Activated CD4-positive, alpha-beta T cell treated with anti-CD3 and anti-CD28 coated beads for 36 hours (primary cell): ENCODE measurements around the gene COL13A1. TPM values are rescaled to one million over a fixed set of nuclear protein-coding genes. Genes with fewer than 3 reads are reported as not detected.
A peak's percentile ranks its signal among the peaks of the same experiment; 100 is the strongest.

Experiments
- ATAC-seq: fragments of 200-7000 bp; cut with Tn5 transposase; one replicate; pipeline ENCODE4 v1.10.0; 2021; ENCODE audit warnings: mild to moderate bottlenecking, moderate library complexity
- CTCF ChIA-PET: fragments of 350-600 bp; sonication (Branson Sonifier 250); formaldehyde crosslinking; loops from one replicate; lab custom pipeline; 2021; ENCODE audit warnings: antibody characterized with exemption; lab: Charles Lee
- POLR2A ChIA-PET: fragments of 350-600 bp; sonication (Branson Sonifier 250); formaldehyde crosslinking; loops from one replicate; lab custom pipeline; 2021; ENCODE audit warnings: antibody characterized with exemption, inconsistent platforms; lab: Charles Lee
- DNase-seq: peaks from one replicate; pipeline ENCODE4 v3.0.0-alpha.2; 2020
- H3K27ac Mint-ChIP-seq: one replicate; pipeline ENCODE4 v1.8.0; 2021; ENCODE audit warnings: mixed read lengths
- H3K27me3 Mint-ChIP-seq: one replicate; pipeline ENCODE4 v1.8.0; 2021; ENCODE audit warnings: mixed read lengths
- H3K36me3 Mint-ChIP-seq: one replicate; pipeline ENCODE4 v1.8.0; 2021; ENCODE audit warnings: low read depth, mixed read lengths
- H3K4me1 Mint-ChIP-seq: one replicate; pipeline ENCODE4 v1.8.0; 2021; ENCODE audit warnings: mixed read lengths
- H3K4me3 Mint-ChIP-seq: one replicate; pipeline ENCODE4 v1.8.0; 2021; ENCODE audit warnings: mild to moderate bottlenecking, moderate library complexity, mixed read lengths
- H3K9me3 Mint-ChIP-seq: one replicate; pipeline ENCODE4 v1.8.0; 2021; ENCODE audit warnings: low read depth, mixed read lengths
- intact Hi-C, 2 experiments: fragments of 100-400 bp; cut with DNase I in 1 of 2; cut with micrococcal nuclease in 1 of 2; formaldehyde crosslinking; loops; one replicate each; pipeline versions ENCODE4 v1.14.2 to v1.15.1; 2022 to 2024; cut with DNase I, micrococcal nuclease
- total RNA-seq, 2 experiments: library from RNA; stranded (reverse); gene quantifications; one replicate each; pipeline ENCODE4 v1.2.3, GENCODE V29; 2021

Gene COL13A1
- total RNA-seq, 2 experiments from 2014 or later: not detected

- no peaks in the 10 kb centered on the region for H3K36me3 Mint-ChIP-seq
- no peak overlapping the region for H3K4me3 Mint-ChIP-seq
- POLR2A ChIA-PET: no interaction called here
- DNase-seq (no peak), ATAC-seq (no peak)
- peaks cover 5% of the 10 kb centered on the region for H3K27me3 Mint-ChIP-seq
- H3K4me1 Mint-ChIP-seq: peaks cover 11% of the 10 kb centered on the region
- intact Hi-C loops: no loop called here
- no peaks in the 10 kb centered on the region for H3K9me3 Mint-ChIP-seq
- H3K27ac Mint-ChIP-seq: no peak overlapping the region
- CTCF ChIA-PET: interaction anchor here (0.6 to 1.1 kb wide), 4 partner anchors 17 to 74 kb away, joined by 3 to 6 read pairs (median 3); no protein-coding TSS in a partner anchor
Observed at GRCh38 chr10:69838418-69838817, 36.7 kb downstream of the COL13A1 start.

GRCh38 chr10:69838853-69839252 lies 37.1 kb downstream of the COL13A1 start:
- no peaks in the 10 kb centered on the region for H3K36me3 Mint-ChIP-seq
- ATAC-seq: no peak
- H3K9me3 Mint-ChIP-seq: no peaks in the 10 kb centered on the region
- CTCF ChIA-PET: interaction anchor here (0.6 to 1.0 kb wide), 2 partner anchors 17 to 30 kb away, joined by 3 read pairs; no protein-coding TSS in a partner anchor
- no peak for DNase-seq
- H3K4me3 Mint-ChIP-seq: no peak overlapping the region
- H3K4me1 Mint-ChIP-seq: peaks cover 11% of the 10 kb centered on the region
- POLR2A ChIA-PET: no interaction called here
- peaks cover 6% of the 10 kb centered on the region for H3K27me3 Mint-ChIP-seq
- no peak overlapping the region for H3K27ac Mint-ChIP-seq
- intact Hi-C loops: no loop called here

GRCh38 chr10:69839696-69840345 lies 38.1 kb downstream of the COL13A1 start:
- Mint-ChIP-seq H3K36me3 (no peaks in the 10 kb centered on the region), H3K9me3 (no peaks in the 10 kb centered on the region), H3K4me1 (peaks cover 11% of the 10 kb centered on the region), H3K27ac (no peak overlapping the region), H3K4me3 (no peak overlapping the region), H3K27me3 (peaks cover 9% of the 10 kb centered on the region)
- intact Hi-C loops: no loop called here
- DNase-seq (no peak), ATAC-seq (no peak)
- CTCF ChIA-PET: no interaction called here
- POLR2A ChIA-PET: no interaction called here

DNA sequence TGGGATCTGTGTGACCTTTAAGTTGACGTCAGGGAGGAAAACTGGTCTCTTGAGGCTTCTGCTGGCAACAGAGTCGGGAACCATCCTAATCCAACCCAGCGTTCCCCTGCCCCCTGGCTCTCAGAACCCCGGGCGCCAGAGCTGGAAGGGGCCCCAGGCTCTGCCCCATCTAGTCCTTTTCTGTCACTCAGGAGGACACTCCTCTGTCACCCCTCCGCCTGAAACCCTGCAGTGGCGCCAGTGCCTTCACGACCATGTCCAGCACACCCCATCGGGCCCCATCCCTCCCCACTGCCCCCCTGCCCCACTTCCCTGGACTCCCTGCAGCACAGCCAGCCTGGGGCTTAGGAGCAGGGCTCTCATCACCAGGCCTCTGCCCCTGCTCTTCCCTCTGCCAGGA lies 39.1 kb downstream of the COL13A1 start:
- POLR2A ChIA-PET: no interaction called here
- H3K4me1 Mint-ChIP-seq: peaks cover 11% of the 10 kb centered on the region
- no peak for ATAC-seq

GRCh38 chr10:69842020-69842419 lies 40.3 kb downstream of the COL13A1 start:
- Mint-ChIP-seq H3K4me1 (peaks cover 11% of the 10 kb centered on the region), H3K9me3 (no peaks in the 10 kb centered on the region), H3K27ac (no peak overlapping the region), H3K4me3 (no peak overlapping the region), H3K36me3 (no peaks in the 10 kb centered on the region), H3K27me3 (peaks cover 13% of the 10 kb centered on the region)
- peak; percentile 90 for ATAC-seq
- CTCF ChIA-PET: interaction anchor here (0.6 to 1.6 kb wide), 3 partner anchors 27 to 810 kb away, joined by 3 to 5 read pairs (median 4); no protein-coding TSS in a partner anchor
- peak; percentile 41 for DNase-seq
- POLR2A ChIA-PET: no interaction called here
- intact Hi-C loops: no loop called here

More for the DNA sequence above, 39.1 kb downstream of the COL13A1 start:
- Mint-ChIP-seq H3K27me3 (peaks cover 9% of the 10 kb centered on the region), H3K9me3 (no peaks in the 10 kb centered on the region), H3K27ac (no peak overlapping the region), H3K4me3 (no peak overlapping the region), H3K36me3 (no peaks in the 10 kb centered on the region)
- intact Hi-C loops: no loop called here
- CTCF ChIA-PET: interaction anchor here (1.6 kb wide), 1 partner anchor 74 kb away, joined by 4 read pairs; no protein-coding TSS in a partner anchor
- no peak for DNase-seq

GRCh38 chr10:69842882-69843281 lies 41.2 kb downstream of the COL13A1 start:
- intact Hi-C loops: no loop called here
- Mint-ChIP-seq H3K4me1 (peaks cover 11% of the 10 kb centered on the region), H3K4me3 (no peak overlapping the region), H3K27ac (no peak overlapping the region), H3K36me3 (no peaks in the 10 kb centered on the region), H3K9me3 (no peaks in the 10 kb centered on the region), H3K27me3 (peaks cover 14% of the 10 kb centered on the region)
- DNase-seq: no peak
- ATAC-seq: no peak
- ChIA-PET CTCF (no interaction called here), POLR2A (no interaction called here)

DNA sequence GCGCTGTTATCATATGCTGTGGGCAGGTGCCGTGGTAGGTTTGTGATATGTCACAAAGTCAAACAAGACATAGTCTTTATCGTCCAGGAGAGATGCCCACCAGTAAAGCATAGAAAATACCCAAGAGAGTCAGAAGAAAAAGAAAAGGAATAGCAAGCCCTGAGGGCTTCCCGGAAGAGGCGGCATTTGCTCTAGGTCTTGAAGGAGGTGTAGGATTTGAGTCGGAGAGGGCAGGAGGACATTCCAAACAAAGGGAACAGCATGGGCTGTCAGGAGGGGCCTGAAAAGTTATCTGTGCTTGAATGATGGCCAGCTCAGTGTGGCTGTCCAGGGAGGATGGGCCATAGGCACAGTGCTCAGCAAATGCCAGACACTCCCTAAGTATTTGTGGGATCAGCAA lies 42.2 kb downstream of the COL13A1 start:
- H3K4me3 Mint-ChIP-seq: no peak overlapping the region
- POLR2A ChIA-PET: no interaction called here
- ATAC-seq: no peak

DNA sequence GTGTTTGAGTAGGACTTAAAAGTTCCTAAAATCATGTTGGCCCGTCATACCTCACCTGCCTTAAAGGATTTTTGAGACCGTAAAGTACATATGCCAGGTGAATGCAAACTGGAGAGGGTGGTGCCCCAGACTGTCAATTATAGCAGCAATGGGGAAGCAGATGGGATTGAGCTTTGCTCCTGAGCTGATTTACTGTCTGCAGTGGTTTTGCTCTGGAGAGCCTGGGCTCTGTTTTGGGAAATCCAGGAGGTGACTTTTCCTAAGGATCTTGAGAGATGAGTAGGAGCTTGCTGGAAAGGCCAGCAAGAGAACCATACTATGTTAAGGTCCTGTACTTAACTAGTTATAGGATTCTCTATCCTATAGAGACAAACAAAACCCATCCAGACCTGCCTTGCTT lies 43.0 kb downstream of the COL13A1 start:
- ATAC-seq: no peak
- ChIA-PET POLR2A (no interaction called here), CTCF (no interaction called here)
- no peak for DNase-seq
- Mint-ChIP-seq H3K36me3 (no peaks in the 10 kb centered on the region), H3K4me1 (peaks cover 11% of the 10 kb centered on the region), H3K4me3 (no peak overlapping the region), H3K9me3 (no peaks in the 10 kb centered on the region), H3K27ac (no peak overlapping the region), H3K27me3 (peaks cover 14% of the 10 kb centered on the region)
- intact Hi-C loops: no loop called here

More for the DNA sequence above, 42.2 kb downstream of the COL13A1 start:
- Mint-ChIP-seq H3K4me1 (peaks cover 11% of the 10 kb centered on the region), H3K36me3 (no peaks in the 10 kb centered on the region), H3K9me3 (no peaks in the 10 kb centered on the region), H3K27me3 (peaks cover 14% of the 10 kb centered on the region), H3K27ac (no peak overlapping the region)
- intact Hi-C loops: no loop called here
- CTCF ChIA-PET: no interaction called here
- no peak for DNase-seq

- intact Hi-C loops: no loop called here
- H3K27ac Mint-ChIP-seq: no peak overlapping the region
Observed at GRCh38 chr10:69845574-69846292, 44.0 kb downstream of the COL13A1 start.

DNA sequence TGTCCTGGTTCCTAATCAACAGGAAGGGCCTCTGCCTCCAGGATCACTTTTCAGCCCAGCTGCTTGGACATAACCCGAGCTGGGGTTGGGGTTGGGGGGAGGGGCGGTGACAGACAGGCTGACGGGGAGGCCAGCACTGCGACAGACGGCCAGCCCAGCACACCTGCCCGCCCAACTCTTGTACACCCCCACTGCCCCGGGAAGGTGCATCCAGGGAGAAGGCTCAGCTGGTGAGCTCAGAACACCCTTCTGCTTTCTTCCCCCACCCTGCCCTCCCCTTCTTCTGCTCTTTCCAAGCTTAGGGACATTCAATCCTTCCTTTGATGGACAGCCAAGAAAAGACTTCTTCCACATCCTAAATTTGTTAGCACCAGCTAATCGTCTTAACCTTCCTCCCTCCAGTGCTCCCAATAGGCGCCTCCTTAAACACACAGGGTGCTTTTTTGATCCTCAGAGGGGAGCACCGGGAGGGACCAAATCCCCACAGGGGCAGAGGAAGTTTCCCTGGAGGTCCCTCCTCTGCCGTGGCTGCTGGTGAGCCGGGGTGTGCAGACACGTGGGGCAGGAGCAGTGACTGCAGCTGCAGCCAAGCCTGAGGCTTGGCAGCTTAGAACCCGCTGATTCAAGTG lies 44.7 kb downstream of the COL13A1 start:
- no peak for ATAC-seq
- POLR2A ChIA-PET: no interaction called here
- Mint-ChIP-seq H3K27ac (no peak overlapping the region), H3K27me3 (peaks cover 14% of the 10 kb centered on the region), H3K36me3 (no peaks in the 10 kb centered on the region), H3K9me3 (no peaks in the 10 kb centered on the region), H3K4me3 (no peak overlapping the region), H3K4me1 (peaks cover 11% of the 10 kb centered on the region)
- CTCF ChIA-PET: interaction anchor here (1.0 kb wide), 1 partner anchor 111 kb away, joined by 3 read pairs; no protein-coding TSS in a partner anchor
- DNase-seq: no peak
- intact Hi-C loops: no loop called here

More at GRCh38 chr10:69845574-69846292, 44.0 kb downstream of the COL13A1 start:
- CTCF ChIA-PET: interaction anchor here (1.0 kb wide), 2 partner anchors 38 to 112 kb away, joined by 3 read pairs; no protein-coding TSS in a partner anchor
- H3K4me3 Mint-ChIP-seq: no peak overlapping the region
- POLR2A ChIA-PET: no interaction called here
- H3K9me3 Mint-ChIP-seq: no peaks in the 10 kb centered on the region
- H3K36me3 Mint-ChIP-seq: no peaks in the 10 kb centered on the region
- peaks cover 11% of the 10 kb centered on the region for H3K4me1 Mint-ChIP-seq
- no peak for ATAC-seq
- H3K27me3 Mint-ChIP-seq: peaks cover 14% of the 10 kb centered on the region
- DNase-seq: no peak

DNA sequence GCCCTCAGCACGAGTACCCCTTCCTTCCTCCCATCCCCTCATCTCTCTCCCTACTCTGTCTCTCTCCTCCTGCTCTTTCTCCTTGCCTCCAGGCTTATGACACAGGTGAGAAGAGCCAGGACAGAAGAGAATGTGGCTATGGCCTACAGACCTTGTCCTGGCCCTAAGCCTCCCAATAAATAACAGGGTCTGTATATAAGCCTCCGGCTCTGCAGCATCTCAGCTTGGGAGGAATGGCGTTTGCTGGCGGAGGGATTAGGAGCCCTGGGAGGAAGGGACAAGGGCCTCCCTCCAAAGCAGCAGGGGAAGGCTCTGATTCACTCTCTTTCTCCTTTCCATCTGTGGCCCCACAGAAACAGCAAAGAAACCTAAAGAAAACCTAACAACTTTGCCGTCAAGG lies 45.8 kb downstream of the COL13A1 start:
- Mint-ChIP-seq H3K27ac (no peak overlapping the region), H3K36me3 (no peaks in the 10 kb centered on the region), H3K9me3 (no peaks in the 10 kb centered on the region), H3K4me1 (peaks cover 2% of the 10 kb centered on the region), H3K27me3 (peaks cover 14% of the 10 kb centered on the region), H3K4me3 (no peak overlapping the region)
- CTCF ChIA-PET: no interaction called here
- no peak for ATAC-seq
- POLR2A ChIA-PET: no interaction called here
- no peak for DNase-seq
- intact Hi-C loops: no loop called here
